NT2/D1 (cell line): Measurements from ENCODE around the gene VSIG10.

Experiments used
- SUZ12 ChIP-seq: IDR thresholded peaks from 2 replicates; pipeline ENCODE4 v1.6.1; 2011; ENCODE audit not compliant: insufficient read length, insufficient read depth; ENCODE audit errors: extremely low read depth
- YY1 ChIP-seq: IDR thresholded peaks from 2 replicates; pipeline ENCODE4 v1.6.1; 2011; ENCODE audit not compliant: insufficient read length, insufficient read depth

- no peak for TF ChIP-seq YY1
- TF ChIP-seq SUZ12: no peak
Measured at GRCh38 chr12:118101051-118101450, 2.8 kb downstream of the VSIG10 start.
